Chondrocyte (in vitro differentiated cells): ENCODE data around the gene CACNB4. TPM values are rescaled to one million over a fixed set of nuclear protein-coding genes. Genes with fewer than 3 reads are reported as not detected.
A peak's percentile ranks its signal among the peaks of the same experiment; 100 is the strongest.

Experiments used
- DNase-seq: peaks from one replicate; pipeline ENCODE4 v3.0.0; 2021; ENCODE audit warnings: mixed read lengths, low spot score
- H3K27ac Mint-ChIP-seq: one replicate; pipeline ENCODE4 v1.8.0; 2021; ENCODE audit warnings: mild to moderate bottlenecking, moderate library complexity, mixed read lengths; ENCODE audit not compliant: unreplicated experiment
- H3K27me3 Mint-ChIP-seq: 2 replicates; pipeline ENCODE4 v1.8.0; 2021; ENCODE audit warnings: low read depth, mixed read lengths
- H3K36me3 Mint-ChIP-seq: 2 replicates; pipeline ENCODE4 v1.8.0; 2021; ENCODE audit warnings: low read depth, mixed read lengths
- H3K4me1 Mint-ChIP-seq: 2 replicates; pipeline ENCODE4 v1.8.0; 2021; ENCODE audit warnings: low read depth, mild to moderate bottlenecking, mixed read lengths
- H3K4me3 Mint-ChIP-seq: one replicate; pipeline ENCODE4 v1.8.0; 2021; ENCODE audit warnings: mild to moderate bottlenecking, moderate library complexity, mixed read lengths; ENCODE audit not compliant: unreplicated experiment
- H3K9me3 Mint-ChIP-seq: 2 replicates; pipeline ENCODE4 v1.8.0; 2021; ENCODE audit warnings: low read depth, mixed read lengths
- CTCF ChIP-seq: fragments of 200-600 bp; sonication (generic); IDR thresholded peaks from 2 replicates; pipeline ENCODE4 v1.5.0; 2021; ENCODE audit warnings: antibody characterized with exemption, mild to moderate bottlenecking, moderate library complexity
- total RNA-seq: library from RNA; stranded (reverse); gene quantifications from 3 replicates; pipeline ENCODE4 v1.2.1, GENCODE V29; 2021

CACNB4 gene
- total RNA-seq, 1 donor from 2014 or later: 2.1 TPM

GRCh38 chr2:152047824-152048471, 50.9 kb downstream of the CACNB4 start:
- no peak overlapping the region for H3K27ac Mint-ChIP-seq
- no peak for DNase-seq
- H3K4me1 Mint-ChIP-seq: no peaks in the 10 kb centered on the region
- no peaks in the 10 kb centered on the region for H3K36me3 Mint-ChIP-seq
- no peak overlapping the region for H3K4me3 Mint-ChIP-seq
- TF ChIP-seq CTCF: peak; percentile 65
- H3K9me3 Mint-ChIP-seq: no peaks in the 10 kb centered on the region
- H3K27me3 Mint-ChIP-seq: peaks cover 3% of the 10 kb centered on the region

- H3K4me1 Mint-ChIP-seq: no peaks in the 10 kb centered on the region
- H3K36me3 Mint-ChIP-seq: no peaks in the 10 kb centered on the region
- peaks cover 3% of the 10 kb centered on the region for H3K27me3 Mint-ChIP-seq
- no peak for TF ChIP-seq CTCF
- no peak for DNase-seq
- no peak overlapping the region for H3K4me3 Mint-ChIP-seq
- H3K9me3 Mint-ChIP-seq: no peaks in the 10 kb centered on the region
- H3K27ac Mint-ChIP-seq: no peak overlapping the region
Observed at GRCh38 chr2:152046940-152047339, 51.9 kb downstream of the CACNB4 start.

- H3K27me3 Mint-ChIP-seq: no peaks in the 10 kb centered on the region
- no peaks in the 10 kb centered on the region for H3K9me3 Mint-ChIP-seq
- no peak for TF ChIP-seq CTCF
- no peak overlapping the region for H3K27ac Mint-ChIP-seq
- no peaks in the 10 kb centered on the region for H3K4me1 Mint-ChIP-seq
- H3K36me3 Mint-ChIP-seq: no peaks in the 10 kb centered on the region
- no peak overlapping the region for H3K4me3 Mint-ChIP-seq
- DNase-seq: no peak
Observed at GRCh38 chr2:152042636-152043615, 55.9 kb downstream of the CACNB4 start.

- Mint-ChIP-seq H3K4me3 (no peak overlapping the region), H3K27ac (no peak overlapping the region), H3K4me1 (no peaks in the 10 kb centered on the region), H3K27me3 (peaks cover 3% of the 10 kb centered on the region), H3K36me3 (no peaks in the 10 kb centered on the region), H3K9me3 (no peaks in the 10 kb centered on the region)
- no peak for TF ChIP-seq CTCF
- DNase-seq: no peak
Observed at GRCh38 chr2:152038441-152038958, 60.3 kb downstream of the CACNB4 start.

GRCh38 chr2:152037743-152038435, 61.0 kb downstream of the CACNB4 start:
- Mint-ChIP-seq H3K9me3 (no peaks in the 10 kb centered on the region), H3K4me1 (no peaks in the 10 kb centered on the region), H3K27ac (no peak overlapping the region), H3K36me3 (no peaks in the 10 kb centered on the region), H3K4me3 (no peak overlapping the region), H3K27me3 (peaks cover 3% of the 10 kb centered on the region)
- DNase-seq: no peak
- no peak for TF ChIP-seq CTCF
